Measurements from ENCODE around the gene IFNA6.
"Not testable (repeated sequence)": the region's sequence is repeated elsewhere in the genome, so short reads cannot be mapped to it uniquely, and the experiment has no call there.

IFNA6 gene

DNA sequence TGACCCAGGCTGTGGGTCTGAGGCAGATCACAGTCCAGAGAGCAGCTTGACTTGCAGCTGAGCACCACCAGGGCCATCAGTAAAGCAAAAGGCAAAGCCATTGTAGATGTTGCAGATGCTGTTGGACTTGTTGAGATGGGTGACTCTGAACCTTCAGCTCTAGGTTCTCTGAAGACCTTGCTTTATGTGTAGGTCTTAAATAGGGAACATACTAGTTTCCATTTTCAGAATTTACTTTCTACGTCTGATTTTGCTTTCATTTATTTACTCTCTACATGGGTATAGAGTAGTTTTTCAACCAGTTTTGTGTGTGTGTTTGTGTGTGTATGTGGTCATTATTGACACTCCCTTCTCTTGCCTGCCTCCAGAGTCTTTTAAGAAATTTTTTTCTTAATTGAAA is at the start of gene IFNA6:
Gene IFNA6 (minus strand): TSS at position 101 of the 400 bp plus-strand sequence. CDS start 0 bp downstream, at position 101.
- no peak for DNase-seq (ENCODE audit: low read depth in 3 of 3)

DNA sequence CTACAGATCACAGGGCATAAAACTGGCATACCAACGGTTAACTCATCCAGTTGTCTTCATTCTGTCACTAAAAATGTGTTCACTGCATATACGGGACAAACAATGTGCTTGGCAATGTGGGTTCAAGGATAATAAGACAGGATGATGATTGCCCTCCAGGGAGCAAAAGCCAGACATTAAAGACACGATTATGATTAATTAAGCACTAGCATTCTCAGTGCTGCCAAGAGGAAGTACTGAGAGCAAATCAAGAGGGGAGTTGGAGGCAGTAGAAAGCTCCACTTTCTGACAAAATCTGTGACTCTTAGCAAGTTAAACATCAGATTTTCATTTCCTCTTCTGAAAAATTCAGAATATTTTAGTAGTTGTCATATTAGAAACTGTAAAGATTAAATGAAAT is 49.3 kb upstream of the IFNA6 start:
- no peak for DNase-seq (ENCODE audit: low read depth in 3 of 3)

DNA sequence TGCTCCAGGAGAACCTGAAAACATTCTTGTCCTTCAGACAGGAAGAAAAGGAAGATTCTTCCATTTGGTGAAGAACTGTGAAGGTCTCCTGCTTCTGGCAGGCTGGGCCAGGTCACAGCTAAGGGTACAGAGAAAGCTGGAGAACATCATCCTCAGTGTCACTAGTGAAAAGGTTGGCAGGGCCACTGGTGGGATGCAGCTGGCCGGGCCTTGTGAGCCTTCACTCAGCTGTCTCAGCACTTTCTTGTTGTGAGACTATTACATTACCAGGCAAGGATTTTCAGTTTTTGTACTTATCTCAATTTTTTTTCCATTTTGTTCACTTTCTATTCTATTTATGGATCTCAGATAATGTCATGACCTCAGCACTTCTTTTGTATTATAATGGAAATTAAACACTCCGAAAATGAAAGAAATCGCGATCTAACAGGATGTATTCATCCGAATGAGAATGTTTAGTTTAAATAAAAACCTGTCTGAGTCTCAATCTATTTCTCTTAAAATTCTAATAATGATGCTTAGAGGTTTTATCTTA is 48.3 kb upstream of the IFNA6 start:
- DNase-seq (ENCODE audit: low read depth in 3 of 3), result no peak

DNA sequence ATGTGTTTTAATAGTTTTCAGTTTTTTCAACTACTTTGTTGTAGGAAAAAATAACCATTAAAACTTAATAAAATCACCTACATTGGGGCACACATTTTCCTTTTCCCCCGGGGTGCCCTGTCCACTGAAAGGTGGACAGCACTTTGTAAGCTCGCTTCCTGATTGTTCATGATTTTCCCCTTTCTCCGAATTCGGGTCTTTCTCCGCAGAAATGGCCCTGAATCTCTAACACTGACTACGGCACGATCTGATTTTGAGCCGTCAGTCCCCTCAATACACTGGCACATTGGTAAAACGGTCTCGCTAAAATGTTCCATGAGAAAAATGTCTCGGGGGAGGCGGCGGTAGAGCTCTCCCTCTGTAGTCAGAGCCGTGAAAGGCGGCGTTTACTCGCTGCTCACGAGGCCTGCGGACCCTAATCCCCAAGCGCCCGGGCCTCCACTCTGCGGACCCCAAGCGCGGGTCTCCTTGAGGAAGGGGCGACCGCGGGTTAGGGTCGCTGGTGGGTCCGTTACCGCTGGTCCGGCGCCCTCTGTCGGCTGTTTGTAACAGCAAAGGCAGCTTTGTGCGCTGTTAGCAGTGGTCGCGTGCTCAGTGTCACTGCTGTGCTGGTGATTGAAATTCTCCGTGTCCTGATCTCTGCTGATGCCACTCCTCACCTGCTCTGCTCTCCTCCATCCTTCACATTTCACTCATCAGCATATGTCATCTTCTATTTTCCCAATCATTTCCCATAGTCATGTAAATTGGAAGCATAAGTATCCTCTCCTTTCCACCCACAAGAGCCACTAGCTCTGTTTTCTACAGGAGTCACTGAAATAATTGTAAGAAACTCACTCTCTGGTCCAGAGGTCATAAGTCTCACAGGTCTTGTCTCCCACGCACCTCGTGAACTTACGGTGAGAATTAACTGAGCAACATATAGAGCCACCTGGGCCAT is 45.4 kb upstream of the IFNA6 start:
- peak; percentile 13 to 55 (median 40) for DNase-seq (ENCODE audit: low read depth in 3 of 3)

DNA sequence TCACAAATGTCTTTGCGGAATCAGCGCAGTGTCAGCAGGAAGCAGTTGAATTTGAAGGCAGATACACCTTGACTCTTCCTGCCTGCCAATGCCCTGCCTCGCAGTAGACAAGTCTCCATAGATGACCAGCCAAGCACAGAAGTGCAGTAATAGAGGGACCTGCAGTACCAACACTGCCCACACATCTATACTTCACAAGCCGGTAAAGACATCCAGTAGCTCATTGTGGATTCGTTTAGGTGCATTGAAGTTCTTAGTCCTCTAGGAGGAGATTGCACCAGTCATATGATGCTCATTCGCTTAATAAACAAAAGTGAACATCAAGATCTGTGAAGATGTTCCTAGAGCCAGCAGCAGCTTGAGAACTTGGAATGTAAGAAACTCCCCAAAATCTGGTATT is 41.6 kb upstream of the IFNA6 start:
- DNase-seq (ENCODE audit: low read depth in 3 of 3), result no peak

DNA sequence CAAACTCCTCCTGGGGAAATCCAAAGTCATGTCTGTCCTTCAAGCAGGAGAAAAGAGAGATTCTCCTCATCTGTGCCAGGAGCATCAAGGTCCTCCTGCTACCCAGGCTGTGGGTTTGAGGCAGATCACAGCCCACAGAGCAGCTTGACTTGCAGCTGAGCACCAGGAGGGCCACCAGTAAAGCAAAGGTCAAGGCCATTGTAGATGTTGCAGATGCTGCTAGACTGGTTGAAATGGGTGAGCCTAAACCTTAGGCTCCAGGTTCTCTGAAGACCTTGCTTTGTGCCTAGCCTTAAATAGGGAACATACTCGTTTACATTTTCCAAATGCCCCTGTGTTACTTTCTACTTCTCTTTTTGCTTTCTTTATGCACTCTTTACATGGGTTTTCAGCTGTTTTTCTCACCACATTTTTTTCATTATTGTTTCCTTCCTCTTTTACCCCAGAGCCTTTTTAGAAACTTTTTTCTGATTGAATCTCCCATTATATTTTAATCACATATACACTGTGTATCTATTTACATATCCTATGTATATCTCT is 34.5 kb upstream of the IFNA6 start, which contains the start of gene IFNA2:
Gene IFNA2 (minus strand): TSS at position 268 of the 540 bp plus-strand sequence. CDS start 69 bp downstream, at position 199.
- no peak for DNase-seq (ENCODE audit: low read depth in 3 of 3)

DNA sequence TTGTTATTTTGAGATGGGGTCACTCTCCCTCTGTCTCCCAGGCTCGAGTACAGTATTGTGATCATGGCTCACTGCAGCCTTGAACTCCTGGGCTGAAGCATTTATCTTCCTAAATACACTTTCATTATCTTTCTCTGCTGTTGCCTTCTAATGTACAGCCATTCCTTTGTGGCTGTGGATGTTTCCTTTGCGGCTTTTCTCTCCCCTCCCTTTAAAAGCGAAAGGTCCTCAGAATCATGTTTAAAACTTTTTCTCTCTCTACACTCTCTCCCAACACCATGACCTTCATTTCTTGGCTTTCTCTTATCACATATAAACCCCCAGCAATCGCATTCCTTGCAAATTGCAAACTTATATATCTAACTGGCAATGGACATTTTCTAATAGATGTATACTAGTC is 32.9 kb upstream of the IFNA6 start:
- DNase-seq (ENCODE audit: low read depth in 3 of 3), result no peak

DNA sequence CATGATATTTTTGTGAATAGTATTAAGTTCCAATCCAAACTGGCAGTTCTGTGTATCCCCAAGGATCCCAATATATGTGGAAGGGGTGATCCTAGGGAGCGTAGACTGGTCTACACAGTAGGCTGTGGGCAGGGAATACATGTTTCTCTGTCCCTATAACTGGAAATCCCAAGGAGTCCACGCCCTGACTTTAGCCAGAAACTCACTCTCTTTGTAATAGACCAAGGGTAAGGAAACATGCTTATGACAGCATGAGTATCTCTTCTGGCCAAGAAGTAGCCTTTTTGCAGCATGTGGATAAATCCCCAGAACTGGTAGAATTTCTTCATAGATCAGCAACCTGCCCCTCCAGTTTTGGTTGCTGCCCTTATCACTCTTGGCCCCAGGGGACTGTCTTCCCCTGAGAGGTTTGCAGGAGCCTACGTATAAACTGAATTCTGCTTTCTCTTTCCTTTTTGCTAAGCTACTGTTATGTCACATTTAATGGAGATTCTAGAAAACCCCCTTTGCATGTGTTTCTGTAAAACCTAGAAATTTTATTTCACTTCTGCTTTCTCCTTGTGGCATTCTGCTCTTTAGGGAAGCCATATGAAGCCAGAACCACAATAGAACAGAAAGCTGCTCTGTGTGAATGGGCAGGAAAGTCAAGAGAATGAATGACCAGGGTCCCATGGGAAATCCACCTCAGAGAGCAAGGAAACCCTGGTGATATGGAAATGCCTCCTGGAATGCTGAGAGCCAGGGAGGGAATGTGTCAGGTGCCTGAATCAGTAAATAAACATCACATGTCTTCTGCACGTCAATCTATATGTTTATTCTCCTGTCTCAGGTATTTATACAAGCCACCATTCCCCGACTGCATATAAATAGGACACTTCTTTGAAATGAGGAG is 31.0 kb upstream of the IFNA6 start:
- DNase-seq (ENCODE audit: low read depth in 3 of 3), result no peak

DNA sequence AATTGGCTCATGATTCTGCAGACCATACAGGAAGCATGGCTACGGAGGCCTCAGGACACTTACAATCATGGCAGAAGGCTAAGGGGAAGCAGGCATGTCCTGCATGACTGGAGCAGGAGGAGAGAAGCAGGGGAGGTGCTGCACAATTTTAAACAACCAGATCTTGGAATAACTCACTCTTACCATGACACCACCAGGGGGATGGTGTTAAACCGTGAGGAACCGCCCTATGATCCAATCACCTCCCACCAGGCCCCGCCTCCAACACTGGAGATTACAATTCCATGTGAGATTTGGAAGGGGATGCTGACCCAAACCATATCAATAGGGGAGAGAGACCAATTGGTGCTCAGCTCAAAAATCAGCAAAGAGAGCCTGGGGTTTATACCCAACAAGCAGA is 20.8 kb upstream of the IFNA6 start:
- not testable (repeated sequence) for DNase-seq (ENCODE audit: low read depth in 3 of 3)

DNA sequence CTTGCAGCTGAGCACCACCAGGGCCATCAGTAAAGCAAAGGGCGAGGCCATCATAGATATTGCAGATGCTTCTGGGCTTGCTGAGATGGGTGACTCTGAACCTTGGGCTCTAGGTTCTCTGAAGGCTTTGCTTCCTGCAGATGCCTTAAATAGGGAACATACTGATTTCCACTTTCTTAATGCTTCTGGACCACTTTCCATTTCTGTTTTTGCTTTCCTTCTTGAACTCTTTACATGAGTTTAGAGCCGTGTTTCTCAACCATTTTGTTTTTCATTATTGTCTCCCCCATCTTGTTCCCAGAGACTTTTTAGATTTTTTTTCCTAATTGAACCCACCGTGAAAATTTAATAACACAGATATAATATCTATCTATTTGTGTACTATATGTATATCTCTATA is 17.3 kb upstream of the IFNA6 start, which contains the start of gene IFNA13:
Gene IFNA13 (minus strand): TSS at position 101 of the 400 bp plus-strand sequence. CDS start 47 bp downstream, at position 54.
- no peak for DNase-seq (ENCODE audit: low read depth in 3 of 3)

DNA sequence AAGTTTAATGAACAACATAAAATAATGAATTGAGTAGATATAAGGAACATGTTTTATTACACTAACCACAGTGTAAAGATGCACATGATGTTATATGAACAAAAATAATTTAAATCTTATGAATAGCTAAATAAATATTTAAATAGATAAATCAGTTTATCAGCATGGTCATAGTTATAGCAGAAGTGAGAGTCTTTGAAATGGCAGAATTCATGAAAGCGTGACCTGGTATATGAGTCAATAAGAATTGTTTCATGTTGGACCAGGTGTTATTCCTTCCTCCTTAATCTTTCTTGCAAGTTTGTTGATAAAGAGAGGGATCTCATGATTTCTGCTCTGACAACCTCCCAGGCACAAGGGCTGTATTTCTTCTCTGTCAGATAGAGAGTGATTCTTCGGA is 16.5 kb upstream of the IFNA6 start:
- not testable (repeated sequence) for DNase-seq (ENCODE audit: low read depth in 3 of 3)

DNA sequence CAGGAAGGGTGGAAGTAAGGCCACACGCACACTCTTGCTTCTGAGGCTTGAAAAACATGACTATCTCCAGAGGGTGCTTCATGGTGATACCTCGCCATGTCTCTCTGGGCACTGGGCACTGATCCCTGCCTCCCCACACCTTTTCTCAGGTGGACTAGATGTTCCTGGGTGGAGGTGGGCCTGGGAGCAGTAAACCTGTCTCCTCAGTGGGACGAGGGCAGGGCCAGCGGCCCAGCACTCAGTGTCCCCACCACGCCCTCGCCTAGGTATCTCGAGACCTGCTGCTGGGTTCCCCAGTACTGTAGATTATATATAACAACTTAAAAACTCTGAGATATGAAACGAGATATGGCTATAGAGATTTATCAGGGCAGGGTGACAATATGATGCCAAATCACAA is 11.6 kb upstream of the IFNA6 start:
- no peak for DNase-seq (ENCODE audit: low read depth in 3 of 3)

DNA sequence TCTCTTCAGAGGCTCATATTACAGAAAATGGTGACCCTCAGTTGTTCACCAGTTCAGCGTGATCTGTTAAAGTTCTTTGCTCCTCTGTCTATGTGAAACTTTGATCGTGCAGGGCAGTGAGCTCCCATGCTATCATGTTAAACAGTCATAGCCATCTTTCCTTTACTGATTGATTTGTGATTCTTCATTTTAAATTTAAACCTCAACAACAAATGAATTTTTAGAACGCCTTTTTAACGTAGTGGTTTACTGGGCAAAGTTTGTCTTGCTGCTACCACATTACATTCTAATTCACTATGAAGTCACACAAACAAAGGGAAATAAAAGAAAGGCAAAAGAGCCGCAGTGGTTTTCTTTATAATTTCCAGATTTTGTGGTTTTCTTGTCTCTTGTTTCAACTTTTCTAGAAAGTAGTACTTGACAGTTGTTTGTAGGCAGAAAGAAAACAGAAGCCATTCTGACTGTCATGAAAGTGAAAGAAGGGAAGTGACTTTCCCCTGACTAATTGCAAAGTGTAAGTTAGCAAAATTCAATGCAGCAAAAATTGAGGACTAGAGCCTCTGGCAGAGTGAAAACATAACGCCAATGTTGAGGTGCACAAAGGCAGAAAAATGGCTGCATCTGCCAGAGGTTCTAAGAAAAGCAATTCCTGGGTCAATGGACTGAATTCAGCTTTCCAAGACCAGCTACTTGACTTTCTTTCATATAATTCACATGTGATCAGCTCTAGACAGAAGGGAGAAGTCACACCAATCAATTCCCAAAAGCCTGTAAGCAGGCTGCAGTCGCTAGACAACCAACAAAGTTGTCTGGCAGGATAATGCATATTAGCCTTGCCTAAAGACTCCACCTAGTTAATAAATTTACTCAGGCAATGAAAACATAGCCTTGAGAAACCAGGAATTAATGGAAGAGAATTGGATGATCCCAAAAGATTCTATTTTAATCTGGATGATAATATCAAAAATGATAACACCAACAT is 7.1 kb upstream of the IFNA6 start:
- peak in 1 of 3 experiments; percentile 1 for DNase-seq (ENCODE audit: low read depth in 3 of 3)

DNA sequence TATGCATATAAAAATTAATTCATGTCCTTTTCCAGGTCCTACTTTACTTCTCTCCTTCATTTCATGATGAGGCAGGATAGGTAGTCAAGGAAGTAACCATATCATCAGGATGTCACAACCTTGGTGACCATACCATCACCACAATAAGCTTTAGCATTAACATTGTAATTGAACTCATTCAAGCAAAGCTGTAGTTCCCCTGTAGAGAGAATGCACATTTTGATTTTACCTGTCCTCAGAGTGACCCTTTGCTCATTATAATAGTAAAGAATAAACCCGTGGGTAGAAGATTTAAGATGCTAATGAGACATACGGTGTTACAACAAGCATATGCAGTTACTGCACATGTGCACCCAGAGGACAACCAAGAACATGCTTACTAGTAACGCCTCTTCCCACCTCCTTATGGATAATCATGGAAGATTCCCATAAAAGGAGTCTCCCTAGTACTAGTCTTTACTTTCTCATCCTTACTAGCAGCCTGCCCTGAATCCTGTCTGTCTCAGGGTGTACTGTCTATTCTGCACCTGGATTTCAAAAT is 2.2 kb downstream of the IFNA6 start:
- DNase-seq (ENCODE audit: low read depth in 3 of 3), result no peak

DNA sequence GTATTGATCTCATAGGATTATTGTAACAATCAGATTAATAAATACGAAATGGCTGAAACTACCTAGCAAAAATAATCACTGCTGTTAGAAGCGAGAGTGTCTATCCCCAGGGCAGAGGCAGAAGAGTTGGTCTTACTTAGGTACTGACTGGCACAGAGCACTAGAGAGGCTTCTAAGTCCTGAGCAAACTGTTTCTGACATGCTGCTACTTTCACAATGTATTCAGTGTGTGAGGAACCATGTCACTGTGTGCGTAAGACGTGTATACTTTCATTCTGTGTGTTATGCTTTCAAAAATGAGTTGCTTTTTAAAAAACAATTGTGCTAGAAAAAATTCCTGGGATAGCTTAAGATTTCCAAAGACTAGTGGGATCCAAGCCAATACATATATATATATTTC is 10.0 kb downstream of the IFNA6 start:
- DNase-seq (ENCODE audit: low read depth in 3 of 3), result no peak

DNA sequence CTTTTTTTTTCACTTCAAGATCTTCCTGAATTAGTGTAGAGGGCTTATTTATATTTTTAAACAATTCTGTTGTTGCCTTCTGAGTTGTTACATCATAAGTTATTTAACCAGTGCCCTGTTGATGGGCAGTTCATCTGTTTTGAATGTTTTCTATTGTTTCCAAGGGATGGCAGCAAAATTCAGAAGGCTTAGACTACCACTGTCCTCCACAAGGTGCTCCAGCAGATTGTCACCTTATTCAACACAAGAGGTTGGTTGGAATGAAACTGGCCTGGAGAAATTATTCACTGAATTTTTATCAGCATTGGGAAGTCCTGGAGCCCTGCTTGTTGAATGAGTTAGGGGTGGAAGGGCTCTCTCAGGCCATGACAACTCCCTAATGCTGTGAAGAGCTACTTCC is 14.2 kb downstream of the IFNA6 start:
- no peak for DNase-seq (ENCODE audit: low read depth in 3 of 3)

DNA sequence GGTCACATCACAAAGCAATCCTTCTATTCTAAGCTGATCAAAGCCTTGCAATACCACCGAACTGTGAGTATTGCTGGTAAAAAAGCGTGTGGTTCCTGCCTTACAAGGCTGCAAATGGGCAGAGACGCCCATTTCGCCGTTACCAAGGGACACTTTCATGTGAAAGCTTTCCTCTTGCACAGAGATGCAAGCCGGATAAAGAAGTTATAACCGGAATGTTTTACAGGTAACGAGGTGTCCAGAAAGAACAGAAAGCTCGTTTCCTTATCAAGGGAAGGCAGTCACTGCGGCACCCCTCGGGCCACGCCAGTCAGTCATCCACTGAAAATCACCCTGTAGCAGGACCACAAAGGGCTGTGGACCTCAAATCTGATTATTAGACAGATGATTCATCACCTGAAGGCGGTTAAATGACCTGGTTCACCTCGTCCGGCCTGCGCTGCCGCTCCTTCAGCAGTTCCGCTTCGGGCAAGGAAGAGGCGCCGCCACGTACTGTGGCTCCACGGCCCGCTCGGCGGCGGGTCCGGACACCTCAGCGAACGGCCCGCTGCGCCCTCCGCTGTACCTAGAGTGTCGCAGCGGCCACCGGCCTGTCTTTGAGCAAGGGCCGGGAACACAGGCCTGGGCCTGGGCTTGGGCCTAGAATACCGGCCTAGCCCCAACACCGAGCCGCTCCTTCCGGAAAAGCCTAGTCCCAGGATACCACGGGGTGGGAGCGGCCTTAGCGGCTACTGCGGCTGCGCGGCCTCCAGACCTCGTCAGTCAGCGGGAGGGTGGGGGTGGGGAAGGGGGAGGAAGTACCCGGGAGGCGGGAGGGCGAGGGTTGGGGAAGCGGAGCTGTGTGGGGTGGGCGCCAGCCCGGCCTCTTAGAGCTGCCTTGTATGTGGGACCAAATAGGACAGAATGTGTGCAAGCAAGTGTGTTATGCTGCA is 15.7 kb downstream of the IFNA6 start, which contains the start of gene KLHL9:
Gene KLHL9 (minus strand): TSS at position 704 of the 932 bp plus-strand sequence. CDS start 545 bp downstream, at position 159.
- peak; percentile 72 to 87 (median 81) for DNase-seq (ENCODE audit: low read depth in 3 of 3)

DNA sequence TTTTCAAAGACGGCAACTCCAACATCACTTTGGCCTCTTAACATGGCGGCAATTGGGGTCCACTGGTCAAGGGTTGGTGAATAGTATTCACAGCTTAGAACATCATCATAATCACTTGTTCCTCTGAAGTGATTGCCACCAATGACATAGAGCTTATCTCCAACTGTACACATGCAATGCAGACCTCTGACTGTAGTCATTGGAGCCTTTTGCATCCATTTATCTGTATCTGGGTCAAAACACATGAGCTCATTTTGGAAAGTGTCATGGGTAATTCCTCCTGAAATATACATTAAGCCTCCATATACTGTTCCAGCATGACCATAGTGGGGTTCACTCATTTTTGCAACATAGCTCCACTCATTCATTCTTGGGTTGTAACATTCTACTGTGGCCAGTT is 17.5 kb downstream of the IFNA6 start:
- no peak for DNase-seq (ENCODE audit: low read depth in 3 of 3)
